Spinal cord (tissue), 10 donors: ENCODE data around the gene PARVB. TPM values are rescaled to one million over a fixed set of nuclear protein-coding genes. Genes with fewer than 3 reads are reported as not detected.

Experiments
- DNase-seq, 6 donors: peaks; one replicate each; pipeline versions ENCODE4 v3.0.0 to v3.0.0-alpha.2; 2013 to 2015; ENCODE audit warnings: low spot score in 6 of 6, low read depth in 4 of 6
- H3K27ac ChIP-seq: one replicate; pipeline ENCODE4 v1.5.1; 2013; ENCODE audit warnings: low read depth, low read length, control low read depth
- H3K27me3 ChIP-seq: one replicate; pipeline ENCODE4 v1.6.1; 2013; ENCODE audit warnings: low read length; ENCODE audit not compliant: control insufficient read depth, insufficient read depth
- H3K36me3 ChIP-seq: one replicate; pipeline ENCODE4 v1.6.1; 2013; ENCODE audit warnings: low read length; ENCODE audit not compliant: control insufficient read depth, insufficient read depth
- H3K4me1 ChIP-seq: one replicate; pipeline ENCODE4 v1.6.1; 2013; ENCODE audit warnings: low read length; ENCODE audit not compliant: control insufficient read depth, insufficient read depth
- H3K4me3 ChIP-seq: one replicate; pipeline ENCODE4 v1.5.1; 2013; ENCODE audit warnings: low read depth, low read length, control low read depth
- H3K9me3 ChIP-seq: one replicate; pipeline ENCODE4 v1.6.1; 2013; ENCODE audit warnings: low read length; ENCODE audit not compliant: control insufficient read depth, insufficient read depth
- WGBS: methylation state at CpG from one replicate; pipeline ENCODE4 v1.1.5; 2013; ENCODE audit warnings: missing lambda C conversion rate; ENCODE audit not compliant: insufficient coverage; 5-methylcytosine and 5-hydroxymethylcytosine counted together
- polyA plus RNA-seq, 2 donors: library from polyadenylated mRNA; unstranded; fragments of 120-200 nt; gene quantifications; one replicate each; pipeline ENCODE4 v1.2.1, GENCODE V29; 2013; ENCODE audit not compliant: insufficient read length in 2 of 2
- total RNA-seq, 2 donors: library from RNA; depleted of rRNA in 1 of 2; stranded (reverse); fragments of 120-200 nt in 1 of 2; fragments of >200 nt in 1 of 2; gene quantifications; one replicate each; pipeline versions ENCODE4 v1.2.3 to v1.2.4, GENCODE V29; 2013 to 2014
- donor health status: healthy.

PARVB gene
- total and polyA plus RNA-seq, 4 donors: 9.7 to 26.0 (median 18.9) TPM

GRCh38 chr22:44143105-44143474 lies 119.0 kb downstream of the PARVB start:
- 55% methylated on average over 4 of the region's 4 CpGs for WGBS
- H3K4me1 ChIP-seq: peaks cover 49% of the 10 kb centered on the region
- H3K9me3 ChIP-seq: no peaks in the 10 kb centered on the region
- H3K27ac ChIP-seq: no peak overlapping the region
- DNase-seq: no peak
- no peak overlapping the region for H3K4me3 ChIP-seq
- peaks cover 7% of the 10 kb centered on the region for H3K36me3 ChIP-seq
- no peaks in the 10 kb centered on the region for H3K27me3 ChIP-seq

GRCh38 chr22:44143579-44143978 lies 119.5 kb downstream of the PARVB start:
- Histone ChIP-seq H3K27me3 (no peaks in the 10 kb centered on the region), H3K27ac (no peak overlapping the region), H3K9me3 (no peaks in the 10 kb centered on the region), H3K4me1 (peaks cover 52% of the 10 kb centered on the region), H3K4me3 (no peak overlapping the region), H3K36me3 (peaks cover 7% of the 10 kb centered on the region)
- WGBS: 48% methylated on average over 5 of the region's 9 CpGs
- DNase-seq: no peak

GRCh38 chr22:44144046-44144569 lies 120.0 kb downstream of the PARVB start:
- Histone ChIP-seq H3K36me3 (peaks cover 7% of the 10 kb centered on the region), H3K27me3 (no peaks in the 10 kb centered on the region), H3K9me3 (no peaks in the 10 kb centered on the region), H3K27ac (no peak overlapping the region), H3K4me3 (no peak overlapping the region), H3K4me1 (peaks cover 52% of the 10 kb centered on the region)
- DNase-seq: no peak
- WGBS: 84% methylated on average over 10 of the region's 10 CpGs

- Histone ChIP-seq H3K27ac (no peak overlapping the region), H3K36me3 (peaks cover 4% of the 10 kb centered on the region), H3K9me3 (no peaks in the 10 kb centered on the region), H3K4me3 (no peak overlapping the region), H3K4me1 (peaks cover 52% of the 10 kb centered on the region), H3K27me3 (no peaks in the 10 kb centered on the region)
- WGBS: 78% methylated on average over 8 of the region's 8 CpGs
- DNase-seq: no peak
Observed at GRCh38 chr22:44145544-44145943, 121.4 kb downstream of the PARVB start.

- H3K4me3 ChIP-seq: no peak overlapping the region
- H3K27me3 ChIP-seq: no peaks in the 10 kb centered on the region
- H3K9me3 ChIP-seq: no peaks in the 10 kb centered on the region
- no peak for DNase-seq
- peaks cover 52% of the 10 kb centered on the region for H3K4me1 ChIP-seq
- H3K27ac ChIP-seq: no peak overlapping the region
- peaks cover 3% of the 10 kb centered on the region for H3K36me3 ChIP-seq
- 88% methylated on average over 30 of the region's 33 CpGs for WGBS
Observed at GRCh38 chr22:44146088-44146861, 122.2 kb downstream of the PARVB start.

- peaks cover 3% of the 10 kb centered on the region for H3K36me3 ChIP-seq
Observed at GRCh38 chr22:44147008-44147645, 123.0 kb downstream of the PARVB start.

GRCh38 chr22:44147821-44148574 lies 123.9 kb downstream of the PARVB start:
- Histone ChIP-seq H3K4me1 (peaks cover 45% of the 10 kb centered on the region), H3K27ac (no peak overlapping the region)
- WGBS: 44% methylated on average over 22 of the region's 27 CpGs

More at GRCh38 chr22:44147008-44147645, 123.0 kb downstream of the PARVB start:
- peaks cover 52% of the 10 kb centered on the region for H3K4me1 ChIP-seq
- WGBS: 61% methylated on average over 12 of the region's 12 CpGs
- H3K27me3 ChIP-seq: no peaks in the 10 kb centered on the region
- H3K27ac ChIP-seq: no peak overlapping the region
- H3K4me3 ChIP-seq: no peak overlapping the region
- H3K9me3 ChIP-seq: no peaks in the 10 kb centered on the region
- DNase-seq: no peak

GRCh38 chr22:44151676-44152075 lies 127.6 kb downstream of the PARVB start:
- Histone ChIP-seq H3K9me3 (no peaks in the 10 kb centered on the region), H3K36me3 (peaks cover 4% of the 10 kb centered on the region), H3K27ac (no peak overlapping the region), H3K4me3 (no peak overlapping the region), H3K27me3 (no peaks in the 10 kb centered on the region), H3K4me1 (peaks cover 17% of the 10 kb centered on the region)
- WGBS: 44% methylated on average over 2 of the region's 4 CpGs
- peak in 1 of 6 donors; percentile 87 for DNase-seq

More at GRCh38 chr22:44147821-44148574, 123.9 kb downstream of the PARVB start:
- Histone ChIP-seq H3K27me3 (no peaks in the 10 kb centered on the region), H3K9me3 (no peaks in the 10 kb centered on the region), H3K36me3 (peaks cover 3% of the 10 kb centered on the region), H3K4me3 (no peak overlapping the region)
- DNase-seq: peak in 2 of 6 donors; percentile 73 to 96

- peak in 2 of 6 donors; percentile 48 to 87 for DNase-seq
- Histone ChIP-seq H3K4me3 (no peak overlapping the region), H3K4me1 (peaks cover 12% of the 10 kb centered on the region), H3K36me3 (peaks cover 4% of the 10 kb centered on the region), H3K27me3 (no peaks in the 10 kb centered on the region), H3K9me3 (no peaks in the 10 kb centered on the region), H3K27ac (no peak overlapping the region)
- WGBS: 46% methylated on average over 6 of the region's 10 CpGs
Observed at GRCh38 chr22:44153710-44154109, 129.6 kb downstream of the PARVB start.
